ENCODE measurements around the gene KLF3. TPM values are rescaled to one million over a fixed set of nuclear protein-coding genes. Genes with fewer than 3 reads are reported as not detected.

The KLF3 gene
- total RNA-seq, 1 experiment from 2014 or later, result 29.0 TPM

DNA sequence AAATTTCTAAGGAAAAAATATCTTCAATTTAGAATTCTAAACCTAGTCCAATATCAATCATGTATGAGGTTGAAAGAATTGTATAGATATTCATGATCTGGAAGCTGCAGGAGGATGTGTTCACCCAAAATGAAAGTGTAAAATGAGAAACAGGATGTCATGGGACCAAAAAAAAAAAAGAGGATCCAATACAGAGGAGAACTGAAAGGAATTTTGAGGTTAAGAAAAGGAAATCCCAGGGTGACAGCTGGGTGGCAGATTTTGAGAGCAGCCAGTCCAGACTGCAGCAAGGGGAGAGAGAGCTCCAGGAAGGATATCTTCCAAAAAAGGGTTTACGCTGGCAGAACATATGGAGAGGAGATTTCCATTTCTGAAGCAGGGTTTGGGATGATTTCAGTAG lies 79.9 kb downstream of the KLF3 start:
- Histone ChIP-seq H2BK12ac (ENCODE audit: insufficient read length, low read depth, low read length) (no peak overlapping the region), H3K23me2 (ENCODE audit: insufficient read length, low read depth, low read length, poor library complexity, severe bottlenecking) (no peaks in the 10 kb centered on the region), H3K18ac (ENCODE audit: insufficient read length, low read depth, low read length) (no peak overlapping the region), H2BK5ac (ENCODE audit: insufficient read length, low read length) (no peak overlapping the region), H2AFZ (ENCODE audit: low read length) (no peak overlapping the region), H2BK15ac (ENCODE audit: low read depth, low read length) (no peak overlapping the region), H4K20me1 (ENCODE audit: control insufficient read depth, insufficient read depth, insufficient read length) (no peaks in the 10 kb centered on the region), H3K79me2 (ENCODE audit: insufficient read depth, low read length) (no peaks in the 10 kb centered on the region), H3K14ac (ENCODE audit: insufficient read depth, low read length) (no peak overlapping the region), H3K27me3 (ENCODE audit: insufficient read depth, low read length) (no peaks in the 10 kb centered on the region), H3T11ph (ENCODE audit: low read length) (no peak overlapping the region), H2BK120ac (ENCODE audit: low read depth, low read length, poor library complexity, severe bottlenecking) (no peak overlapping the region), H3K9ac (ENCODE audit: extremely low read depth, insufficient read length, low read length) (no peak overlapping the region), H3K9me3 (ENCODE audit: control insufficient read depth, low read depth, low read length) (no peaks in the 10 kb centered on the region), H4K91ac (ENCODE audit: insufficient read length, low read depth, low read length) (no peak overlapping the region), H3K4me1 (ENCODE audit: insufficient read depth, low read length) (no peaks in the 10 kb centered on the region), H4K5ac (ENCODE audit: insufficient read length, low read depth, low read length) (no peak overlapping the region), H4K8ac (replicated peaks; ENCODE audit: insufficient read length, low read depth, low read length) (no peak overlapping the region), H2AK5ac (ENCODE audit: insufficient read length, low read length) (no peak overlapping the region), H2BK20ac (ENCODE audit: low read depth, low read length, poor library complexity, severe bottlenecking) (no peak overlapping the region), H3K56ac (ENCODE audit: insufficient read length, low read depth, low read length) (no peak overlapping the region), H3K79me1 (ENCODE audit: insufficient read depth, low read depth, low read length, poor library complexity, severe bottlenecking) (no peaks in the 10 kb centered on the region), H3K4ac (ENCODE audit: low read depth, low read length) (no peak overlapping the region), H3K4me2 (ENCODE audit: insufficient read depth, insufficient read length, low read length) (no peak overlapping the region), H3K23ac (ENCODE audit: insufficient read length, low read depth, low read length) (no peak overlapping the region), H3K27ac (ENCODE audit: insufficient read length, low read depth, low read length) (no peak overlapping the region)
- Mint-ChIP-seq H3K4me1 (no peaks in the 10 kb centered on the region; a peak in 1 of 4 replicates), H3K27ac (no peak overlapping the region; a peak in 1 of 7 replicates), H3K9me3 (peaks cover 16 to 19% of the 10 kb centered on the region in 2 experiments), H3K27me3 (ENCODE audit: low read depth) (no peaks in the 10 kb centered on the region), H3K4me3 (no peak overlapping the region), H3K36me3 (ENCODE audit: insufficient read depth in 1 of 3, low read depth in 3 of 3) (peaks cover 8 to 17% (median 8%) of the 10 kb centered on the region in 3 experiments; a peak in 6 of 7 replicates)
- DNase-seq, result no peak
- WGBS (ENCODE audit: extremely low coverage, insufficient read length, low lambda C conversion rate), result no CpG with 5 or more reads among the region's 1 CpG
- TF ChIP-seq, protein P1, sequence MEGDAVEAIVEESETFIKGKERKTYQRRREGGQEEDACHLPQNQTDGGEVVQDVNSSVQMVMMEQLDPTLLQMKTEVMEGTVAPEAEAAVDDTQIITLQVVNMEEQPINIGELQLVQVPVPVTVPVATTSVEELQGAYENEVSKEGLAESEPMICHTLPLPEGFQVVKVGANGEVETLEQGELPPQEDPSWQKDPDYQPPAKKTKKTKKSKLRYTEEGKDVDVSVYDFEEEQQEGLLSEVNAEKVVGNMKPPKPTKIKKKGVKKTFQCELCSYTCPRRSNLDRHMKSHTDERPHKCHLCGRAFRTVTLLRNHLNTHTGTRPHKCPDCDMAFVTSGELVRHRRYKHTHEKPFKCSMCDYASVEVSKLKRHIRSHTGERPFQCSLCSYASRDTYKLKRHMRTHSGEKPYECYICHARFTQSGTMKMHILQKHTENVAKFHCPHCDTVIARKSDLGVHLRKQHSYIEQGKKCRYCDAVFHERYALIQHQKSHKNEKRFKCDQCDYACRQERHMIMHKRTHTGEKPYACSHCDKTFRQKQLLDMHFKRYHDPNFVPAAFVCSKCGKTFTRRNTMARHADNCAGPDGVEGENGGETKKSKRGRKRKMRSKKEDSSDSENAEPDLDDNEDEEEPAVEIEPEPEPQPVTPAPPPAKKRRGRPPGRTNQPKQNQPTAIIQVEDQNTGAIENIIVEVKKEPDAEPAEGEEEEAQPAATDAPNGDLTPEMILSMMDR (conservative IDR thresholded peaks at IDR 0.05), result no peak
